Measurements from ENCODE around the gene SAMD4A. TPM values are rescaled to one million over a fixed set of nuclear protein-coding genes. Genes with fewer than 3 reads are reported as not detected.

Gene SAMD4A
- total and polyA plus RNA-seq, 12 donors: 14.0 to 284 (median 191) TPM

DNA sequence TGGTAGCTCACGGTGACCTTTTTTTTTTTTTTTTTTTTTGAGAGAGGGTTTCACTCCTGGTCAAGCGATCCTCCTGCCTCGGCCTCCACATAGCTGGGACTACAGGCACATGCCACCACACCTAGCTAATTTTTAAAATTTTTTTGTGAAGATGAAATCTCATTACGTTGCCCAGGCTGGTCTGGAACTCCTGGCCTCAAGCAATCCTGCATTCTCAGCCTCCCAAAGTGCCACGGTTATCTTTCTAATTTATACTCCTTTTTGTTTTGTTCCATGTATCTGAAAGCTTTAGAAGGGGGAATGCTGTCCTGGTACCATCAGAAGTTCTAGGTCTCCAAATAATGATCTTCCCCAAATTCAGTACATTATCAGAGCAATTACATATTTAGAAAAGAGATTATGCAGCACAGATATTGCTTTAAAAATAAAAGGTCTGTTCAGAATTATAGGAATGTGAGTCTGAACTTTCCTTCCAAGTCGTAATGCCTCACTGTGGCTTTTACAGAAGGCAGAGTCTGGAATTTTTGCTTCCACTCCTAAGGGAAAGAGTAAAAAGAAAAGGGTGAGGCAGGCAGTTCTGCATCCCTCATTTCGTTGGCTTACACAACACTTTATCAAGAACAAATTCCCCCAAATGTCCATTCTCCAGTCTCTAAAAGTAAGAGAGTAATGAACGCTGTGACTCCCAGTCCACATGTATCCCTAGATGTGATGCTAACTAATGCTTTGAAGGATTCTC is 262.7 kb downstream of the SAMD4A start:
- intact Hi-C loops (cut with DNase I): no loop called here
- 73 to 77% methylated on average over 8 of the region's 8 CpGs for WGBS, 2 donors
- ATAC-seq: no peak
- Histone ChIP-seq H3K27ac (no peak overlapping the region), H3K9me3 (peaks cover 0 to 18% (median 8%) of the 10 kb centered on the region in 11 donors), H3K4me3 (no peak overlapping the region), H3K36me3 (no peaks in the 10 kb centered on the region), H3K27me3 (peaks cover 0 to 6% (median 0%) of the 10 kb centered on the region in 7 donors), H3K4me1 (no peaks in the 10 kb centered on the region)
- DNase-seq: no peak
- TF ChIP-seq, protein P1, sequence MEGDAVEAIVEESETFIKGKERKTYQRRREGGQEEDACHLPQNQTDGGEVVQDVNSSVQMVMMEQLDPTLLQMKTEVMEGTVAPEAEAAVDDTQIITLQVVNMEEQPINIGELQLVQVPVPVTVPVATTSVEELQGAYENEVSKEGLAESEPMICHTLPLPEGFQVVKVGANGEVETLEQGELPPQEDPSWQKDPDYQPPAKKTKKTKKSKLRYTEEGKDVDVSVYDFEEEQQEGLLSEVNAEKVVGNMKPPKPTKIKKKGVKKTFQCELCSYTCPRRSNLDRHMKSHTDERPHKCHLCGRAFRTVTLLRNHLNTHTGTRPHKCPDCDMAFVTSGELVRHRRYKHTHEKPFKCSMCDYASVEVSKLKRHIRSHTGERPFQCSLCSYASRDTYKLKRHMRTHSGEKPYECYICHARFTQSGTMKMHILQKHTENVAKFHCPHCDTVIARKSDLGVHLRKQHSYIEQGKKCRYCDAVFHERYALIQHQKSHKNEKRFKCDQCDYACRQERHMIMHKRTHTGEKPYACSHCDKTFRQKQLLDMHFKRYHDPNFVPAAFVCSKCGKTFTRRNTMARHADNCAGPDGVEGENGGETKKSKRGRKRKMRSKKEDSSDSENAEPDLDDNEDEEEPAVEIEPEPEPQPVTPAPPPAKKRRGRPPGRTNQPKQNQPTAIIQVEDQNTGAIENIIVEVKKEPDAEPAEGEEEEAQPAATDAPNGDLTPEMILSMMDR (IDR thresholded peaks at IDR 0.05): no peak

DNA sequence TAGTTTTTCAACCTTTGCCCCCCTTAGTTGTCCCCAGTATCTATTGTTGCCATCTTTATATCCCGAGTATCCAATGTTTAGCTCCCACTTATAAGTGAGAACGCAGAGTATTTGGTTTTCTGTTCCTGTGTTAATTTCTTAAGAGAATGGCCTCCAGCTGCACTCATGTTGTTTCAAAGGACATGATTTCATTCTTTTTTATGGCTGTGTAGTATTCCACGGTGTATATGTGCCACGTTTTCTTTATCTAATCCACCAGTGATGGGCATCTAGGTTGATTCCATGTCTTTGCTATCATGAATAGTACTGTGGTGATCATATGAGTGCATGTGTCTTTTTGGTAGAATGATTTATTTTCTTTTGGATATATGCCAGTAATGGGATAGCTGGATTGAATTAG is 263.7 kb downstream of the SAMD4A start:
- no peak overlapping the region for H3K4me3 ChIP-seq
- 90 to 94% methylated on average over 4 of the region's 4 CpGs for WGBS, 2 donors

GRCh38 chr14:54834081-54834480 is 267.2 kb downstream of the SAMD4A start:
- peaks cover 0 to 6% (median 0%) of the 10 kb centered on the region in 7 donors for H3K27me3 ChIP-seq
- ATAC-seq (no peak), DNase-seq (no peak)
- no peak overlapping the region for H3K4me3 ChIP-seq
- intact Hi-C loops (cut with DNase I): no loop called here
- TF ChIP-seq, protein P1 (IDR thresholded peaks at IDR 0.05): no peak
- H3K4me1 ChIP-seq: no peaks in the 10 kb centered on the region
- H3K9me3 ChIP-seq: peaks cover 0 to 4% (median 0%) of the 10 kb centered on the region in 11 donors
- no peaks in the 10 kb centered on the region for H3K36me3 ChIP-seq
- H3K27ac ChIP-seq: no peak overlapping the region

More for the DNA sequence above, 263.7 kb downstream of the SAMD4A start:
- peaks cover 0 to 8% (median 0%) of the 10 kb centered on the region in 11 donors for H3K9me3 ChIP-seq
- TF ChIP-seq, protein P1 (IDR thresholded peaks at IDR 0.05): no peak
- intact Hi-C loops (cut with DNase I): no loop called here
- H3K27ac ChIP-seq: no peak overlapping the region
- H3K36me3 ChIP-seq: no peaks in the 10 kb centered on the region
- H3K27me3 ChIP-seq: peaks cover 0 to 6% (median 0%) of the 10 kb centered on the region in 7 donors
- H3K4me1 ChIP-seq: no peaks in the 10 kb centered on the region
- no peak for DNase-seq
- ATAC-seq: no peak

GRCh38 chr14:54834727-54835126 is 267.8 kb downstream of the SAMD4A start:
- intact Hi-C loops (cut with DNase I): no loop called here
- no peak for ATAC-seq

More at GRCh38 chr14:54834727-54835126, 267.8 kb downstream of the SAMD4A start:
- no peak for DNase-seq
- Histone ChIP-seq H3K4me1 (no peaks in the 10 kb centered on the region), H3K27me3 (peaks cover 0 to 6% (median 0%) of the 10 kb centered on the region in 7 donors), H3K36me3 (no peaks in the 10 kb centered on the region), H3K27ac (no peak overlapping the region), H3K4me3 (no peak overlapping the region), H3K9me3 (peaks cover 0 to 4% (median 0%) of the 10 kb centered on the region in 11 donors)
- TF ChIP-seq, protein P1 (IDR thresholded peaks at IDR 0.05): no peak
- WGBS, 2 donors: 86 to 89% methylated on average over 6 of the region's 6 CpGs

Data from heart right ventricle (tissue), 16 donors.